CD4-positive, alpha-beta T cell treated with Interleukin-1 beta for 1 hour (primary cell): ENCODE data around the gene KAZALD1.

Source experiments
- DNase-seq, 2 donors: peaks; one replicate each; pipeline ENCODE4 v3.0.0-alpha.2; 2020 to 2022

KAZALD1 gene

GRCh38 chr10:101099901-101100300 lies 38.1 kb downstream of the KAZALD1 start:
- no peak for DNase-seq

- DNase-seq: no peak
These were observed 39.6 kb downstream of the KAZALD1 start for GRCh38 chr10:101101372-101101881.

- no peak for DNase-seq
These were observed 41.6 kb downstream of the KAZALD1 start for GRCh38 chr10:101103430-101103829.

GRCh38 chr10:101106351-101106750 lies 44.6 kb downstream of the KAZALD1 start:
- no peak for DNase-seq

- no peak for DNase-seq
These were observed 46.0 kb downstream of the KAZALD1 start for GRCh38 chr10:101107771-101108170.

GRCh38 chr10:101110856-101111523 lies 49.2 kb downstream of the KAZALD1 start:
- no peak for DNase-seq

GRCh38 chr10:101111547-101111946 lies 49.8 kb downstream of the KAZALD1 start:
- DNase-seq: no peak

GRCh38 chr10:101112799-101113594 lies 51.2 kb downstream of the KAZALD1 start:
- DNase-seq: no peak

- DNase-seq: no peak
These were observed 52.2 kb downstream of the KAZALD1 start for GRCh38 chr10:101113890-101114403.

GRCh38 chr10:101114646-101115045 lies 52.9 kb downstream of the KAZALD1 start:
- no peak for DNase-seq
